Endothelial cell of umbilical vein (primary cell): ENCODE results near the gene FAM163A. TPM values are rescaled to one million over a fixed set of nuclear protein-coding genes. Genes with fewer than 3 reads are reported as not detected.

Source experiments
- BruUV-seq: library from RNA; stranded (reverse); fragments of 400-500 nt; replicated peaks from 2 replicates; lab custom pipeline; 2021; lab: Mats Ljungman, UMichigan
- CTCF ChIA-PET: fragments of 300-600, 350-600 bp; sonication (Branson Sonifier 250); formaldehyde crosslinking; loops from one replicate; lab custom pipeline; 2021; ENCODE audit warnings: antibody characterized with exemption, inconsistent platforms; lab: Charles Lee
- POLR2A ChIA-PET: fragments of 300-600, 350-600 bp; sonication (Branson Sonifier 250); formaldehyde crosslinking; loops from one replicate; lab custom pipeline; 2021; ENCODE audit warnings: antibody characterized with exemption, inconsistent platforms; lab: Charles Lee
- DNase-seq: peaks from one replicate; pipeline ENCODE4 v3.0.0-alpha.2; 2011; ENCODE audit warnings: low read depth, low spot score
- FAIRE-seq: peaks from 2 replicates; lab custom pipeline; 2011; peaks lifted over from hg19 to GRCh38; lab: Jason Lieb, UNC
- H2AFZ ChIP-seq: 2 replicates; pipeline ENCODE4 v1.6.0; 2012; ENCODE audit warnings: low read depth, low read length, control low read depth, inconsistent platforms
- H3K27ac ChIP-seq: 2 replicates; pipeline ENCODE4 v1.5.1; 2011; ENCODE audit warnings: low read depth, mild to moderate bottlenecking, control low read depth, low read length, moderate library complexity; ENCODE audit not compliant: insufficient read depth
- H3K27me3 ChIP-seq, 2 experiments: 2 replicates each; pipeline versions ENCODE4 v1.6.0 to v1.6.1; 2011; ENCODE audit warnings: low read length in 2 of 2, mixed read lengths in 1 of 2; ENCODE audit not compliant: control insufficient read depth in 2 of 2, insufficient read depth in 2 of 2
- H3K36me3 ChIP-seq, 2 experiments: 2 replicates in 1 of 2; 3 replicates in 1 of 2; pipeline ENCODE4 v1.5.1; 2011; ENCODE audit warnings: low read length in 2 of 2, mild to moderate bottlenecking in 1 of 2, moderate library complexity in 1 of 2; ENCODE audit not compliant: control insufficient read depth in 2 of 2, insufficient read depth in 2 of 2; ENCODE audit errors: extremely low read depth in 1 of 2
- H3K4me1 ChIP-seq: 3 replicates; pipeline ENCODE4 v1.5.1; 2011; ENCODE audit warnings: mild to moderate bottlenecking, low read length; ENCODE audit not compliant: control insufficient read depth, insufficient read depth; ENCODE audit errors: extremely low read depth
- H3K4me2 ChIP-seq: 2 replicates; pipeline ENCODE4 v1.6.1; 2011; ENCODE audit warnings: low read length, control low read depth, mixed read lengths; ENCODE audit not compliant: insufficient read depth
- H3K4me3 ChIP-seq, 3 experiments: fragments of 200-600 bp in 1 of 3; sonication (generic), shearing (Covaris generic) in 1 of 3; replicated peaks in 1 of 3; 2 replicates each; pipeline ENCODE4 v1.5.1; 2011 to 2016; ENCODE audit warnings: control low read depth in 3 of 3, low read length in 3 of 3, mild to moderate bottlenecking in 2 of 3, inconsistent platforms in 1 of 3, low read depth in 1 of 3, moderate library complexity in 1 of 3; ENCODE audit not compliant: insufficient read depth in 1 of 3
- H3K79me2 ChIP-seq: 2 replicates; pipeline ENCODE4 v1.6.0; 2012; ENCODE audit warnings: low read length, inconsistent platforms; ENCODE audit not compliant: control insufficient read depth, insufficient read depth
- H3K9ac ChIP-seq: replicated peaks from 2 replicates; pipeline ENCODE3; 2011; ENCODE audit warnings: low read length, control low read depth; ENCODE audit not compliant: insufficient read depth; ENCODE audit errors: extremely low read depth
- H3K9me1 ChIP-seq: replicated peaks from 3 replicates; pipeline ENCODE4 v1.6.0; 2011; ENCODE audit warnings: mild to moderate bottlenecking, low read length; ENCODE audit not compliant: control insufficient read depth, insufficient read depth; ENCODE audit errors: extremely low read depth
- H3K9me3 ChIP-seq: replicated peaks from 2 replicates; pipeline ENCODE4 v1.5.1; 2012; ENCODE audit warnings: low read length, inconsistent platforms; ENCODE audit not compliant: control insufficient read depth, insufficient read depth
- H4K20me1 ChIP-seq: replicated peaks from 2 replicates; pipeline ENCODE3; 2011; ENCODE audit warnings: mild to moderate bottlenecking, low read length; ENCODE audit not compliant: control insufficient read depth, insufficient read depth; ENCODE audit errors: extremely low read depth
- EZH2 ChIP-seq: IDR thresholded peaks from 2 replicates; pipeline ENCODE4 v1.6.1; 2012; ENCODE audit warnings: borderline replicate concordance, low read depth, mild to moderate bottlenecking, moderate library complexity, low read length, inconsistent platforms; ENCODE audit not compliant: severe bottlenecking
- FOS ChIP-seq: IDR thresholded peaks from 2 replicates; pipeline ENCODE4 v1.6.1; 2011; ENCODE audit warnings: mild to moderate bottlenecking, low read length, moderate library complexity, borderline replicate concordance; ENCODE audit not compliant: insufficient read depth
- GATA2 ChIP-seq: IDR thresholded peaks from 2 replicates; pipeline ENCODE4 v1.7.0; 2011; ENCODE audit warnings: low read depth, mild to moderate bottlenecking, moderate library complexity, mixed read lengths, low read length; ENCODE audit not compliant: insufficient read length, insufficient read depth
- MYC ChIP-seq: IDR thresholded peaks from one replicate; pipeline ENCODE4 v1.6.1; 2011; ENCODE audit warnings: mild to moderate bottlenecking, low read depth, low read length
- POLR2A ChIP-seq: IDR thresholded peaks from 2 replicates; pipeline ENCODE4 v1.6.1; 2012; ENCODE audit warnings: low read depth, mild to moderate bottlenecking, control low read depth, low read length
- POLR2AphosphoS5 ChIP-seq: IDR thresholded peaks from 2 replicates; pipeline ENCODE4 v1.6.1; 2012; ENCODE audit warnings: low read depth, mild to moderate bottlenecking, control low read depth, low read length, moderate library complexity; ENCODE audit not compliant: insufficient read depth
- dilution Hi-C: fragments of 300-500 bp; cut with MboI; formaldehyde crosslinking; loops from one replicate; pipeline ENCODE4 v1.15.0; 2019; ENCODE audit warnings: low sequenced_read_pairs; ENCODE audit not compliant: extremely low pct_ligation_motif_present
- intact Hi-C: fragments of 100-400 bp; cut with micrococcal nuclease; formaldehyde crosslinking; loops from one replicate; pipeline ENCODE4 v1.10.0; 2022
- polyA plus RNA-seq, 4 experiments: library from polyadenylated mRNA; depleted of rRNA in 3 of 4; stranded (reverse) in 3 of 4; unstranded in 1 of 4; fragments of >200 nt; gene quantifications; 2 replicates each; pipeline versions ENCODE4 v1.2.1 to v1.2.3, GENCODE V29; 2011 to 2012; ENCODE audit warnings: missing spikeins in 1 of 4
- total RNA-seq: library from RNA; stranded (reverse); gene quantifications from 2 replicates; pipeline ENCODE4 v1.2.3, GENCODE V29; 2021
- TF ChIP-seq, protein P1 (sequence below): IDR thresholded peaks from 2 replicates; pipeline ENCODE4 v1.6.1; 2011; ENCODE audit not compliant: insufficient read depth, insufficient read length
- TF ChIP-seq, protein P2 (sequence below), 2 donors: IDR thresholded peaks; 1 replicate in 1 of 2; 2 replicates in 1 of 2; pipeline ENCODE4 v1.5.1; 2011; ENCODE audit warnings: low read length in 2 of 2, mild to moderate bottlenecking in 2 of 2, moderate library complexity in 2 of 2, control low read depth in 1 of 2, inconsistent platforms in 1 of 2, low read depth in 1 of 2; ENCODE audit not compliant: insufficient read depth in 1 of 2; ENCODE audit errors: extremely low read depth in 1 of 2

FAM163A gene
- total and polyA plus RNA-seq, 2 donors (not counting 3 experiments of a cell fraction or from before 2014, with no cell fraction given): not detected

DNA sequence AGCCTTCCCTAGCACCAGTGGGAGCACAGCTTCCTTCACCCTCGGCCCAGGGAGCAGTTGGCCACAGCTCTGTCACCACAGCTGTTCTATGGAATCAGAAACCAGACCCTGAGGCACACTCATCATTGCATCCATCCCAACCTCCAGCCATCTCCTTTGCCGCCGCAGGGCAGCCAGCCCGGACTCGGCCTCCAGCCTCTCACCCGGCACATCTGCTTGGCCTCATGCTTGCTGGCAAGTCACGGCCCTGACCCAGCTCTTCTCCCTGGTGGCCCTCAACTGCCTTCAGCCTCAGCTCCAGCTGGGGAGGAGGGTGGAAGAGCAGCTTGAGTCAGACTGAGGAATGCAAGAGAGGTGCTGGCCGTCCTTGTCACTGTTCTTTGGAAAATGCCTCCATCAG lies 74.7 kb downstream of the FAM163A start:
- H3K79me2 ChIP-seq: no peaks in the 10 kb centered on the region
- H3K9ac ChIP-seq: no peak overlapping the region
- no peak overlapping the region for H3K4me2 ChIP-seq
- no peak overlapping the region for H3K27ac ChIP-seq
- TF ChIP-seq GATA2 (no peak), POLR2A (no peak), MYC (no peak), EZH2 (no peak), FOS (no peak), POLR2AphosphoS5 (no peak)
- TF ChIP-seq, protein P1, sequence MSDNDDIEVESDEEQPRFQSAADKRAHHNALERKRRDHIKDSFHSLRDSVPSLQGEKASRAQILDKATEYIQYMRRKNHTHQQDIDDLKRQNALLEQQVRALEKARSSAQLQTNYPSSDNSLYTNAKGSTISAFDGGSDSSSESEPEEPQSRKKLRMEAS: no peak
- TF ChIP-seq, protein P2, sequence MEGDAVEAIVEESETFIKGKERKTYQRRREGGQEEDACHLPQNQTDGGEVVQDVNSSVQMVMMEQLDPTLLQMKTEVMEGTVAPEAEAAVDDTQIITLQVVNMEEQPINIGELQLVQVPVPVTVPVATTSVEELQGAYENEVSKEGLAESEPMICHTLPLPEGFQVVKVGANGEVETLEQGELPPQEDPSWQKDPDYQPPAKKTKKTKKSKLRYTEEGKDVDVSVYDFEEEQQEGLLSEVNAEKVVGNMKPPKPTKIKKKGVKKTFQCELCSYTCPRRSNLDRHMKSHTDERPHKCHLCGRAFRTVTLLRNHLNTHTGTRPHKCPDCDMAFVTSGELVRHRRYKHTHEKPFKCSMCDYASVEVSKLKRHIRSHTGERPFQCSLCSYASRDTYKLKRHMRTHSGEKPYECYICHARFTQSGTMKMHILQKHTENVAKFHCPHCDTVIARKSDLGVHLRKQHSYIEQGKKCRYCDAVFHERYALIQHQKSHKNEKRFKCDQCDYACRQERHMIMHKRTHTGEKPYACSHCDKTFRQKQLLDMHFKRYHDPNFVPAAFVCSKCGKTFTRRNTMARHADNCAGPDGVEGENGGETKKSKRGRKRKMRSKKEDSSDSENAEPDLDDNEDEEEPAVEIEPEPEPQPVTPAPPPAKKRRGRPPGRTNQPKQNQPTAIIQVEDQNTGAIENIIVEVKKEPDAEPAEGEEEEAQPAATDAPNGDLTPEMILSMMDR (IDR thresholded peaks at IDR 0.05; ENCODE audit: extremely low read depth in 1 of 2, insufficient read depth in 1 of 2, low read depth in 1 of 2, low read length in 2 of 2): no peak
- intact Hi-C loops: loop anchor here (10.0 kb wide), 1 partner anchor 223 kb away; the partner anchor contains the start of gene TDRD5
- H3K36me3 ChIP-seq: no peaks in the 10 kb centered on the region
- BruUV-seq: no TSS peak
- DNase-seq (no peak), FAIRE-seq (no peak)
- peaks cover 0 to 6% of the 10 kb centered on the region in 2 experiments for H3K27me3 ChIP-seq
- dilution Hi-C loops: no loop called here
- no peaks in the 10 kb centered on the region for H4K20me1 ChIP-seq
- no peak overlapping the region for H2AFZ ChIP-seq
- no peak overlapping the region for H3K4me3 ChIP-seq
- no peaks in the 10 kb centered on the region for H3K9me3 ChIP-seq
- ChIA-PET CTCF (interaction anchor here (0.7 to 20.1 kb wide), 6 partner anchors 8 to 361 kb away, joined by 3 to 1591 read pairs (median 20); no protein-coding TSS in a partner anchor), POLR2A (no interaction called here)
- no peaks in the 10 kb centered on the region for H3K9me1 ChIP-seq
- H3K4me1 ChIP-seq: peaks cover 20% of the 10 kb centered on the region
